HL-60/S4 treated with retinoic acid at 250 ng/mL for 4 days and 3 days (cell line): ENCODE data around the gene FITM2.
"Not testable (repeated sequence)": the region's sequence is repeated elsewhere in the genome, so short reads cannot be mapped to it uniquely, and the experiment has no call there.

Experiments used
- in situ Hi-C: fragments of 300-500 bp; cut with MboI; formaldehyde crosslinking; loops from 2 replicates; pipeline ENCODE4 v1.7.0; 2022; ENCODE audit warnings: low sequenced_read_pairs

FITM2 gene

GRCh38 chr20:44310664-44311639 is at the start of gene FITM2:
TSS of gene FITM2 (minus strand) at chr20:44311202. CDS start at chr20:44311148, 54 bp downstream.
- in situ Hi-C loops: no loop called here

DNA sequence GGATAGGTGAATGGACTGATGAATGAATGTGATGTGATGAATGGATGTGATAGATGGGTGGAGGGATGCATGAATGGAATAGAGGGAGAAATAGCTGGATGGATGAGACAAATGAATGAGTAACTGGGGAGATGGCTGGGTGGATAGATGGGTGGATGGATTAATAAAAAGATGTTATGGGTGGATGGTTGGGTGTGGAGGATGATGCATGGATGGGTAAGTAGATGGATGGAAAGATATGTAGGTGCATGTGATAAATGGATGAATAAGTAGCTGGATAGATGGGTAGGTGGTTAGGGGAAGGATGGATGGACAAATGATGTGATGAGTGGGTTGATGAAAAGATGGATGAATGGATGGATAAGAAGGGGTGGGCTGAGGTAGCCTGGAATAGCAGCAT is 49.2 kb upstream of the FITM2 start:
- in situ Hi-C loops: no loop called here

DNA sequence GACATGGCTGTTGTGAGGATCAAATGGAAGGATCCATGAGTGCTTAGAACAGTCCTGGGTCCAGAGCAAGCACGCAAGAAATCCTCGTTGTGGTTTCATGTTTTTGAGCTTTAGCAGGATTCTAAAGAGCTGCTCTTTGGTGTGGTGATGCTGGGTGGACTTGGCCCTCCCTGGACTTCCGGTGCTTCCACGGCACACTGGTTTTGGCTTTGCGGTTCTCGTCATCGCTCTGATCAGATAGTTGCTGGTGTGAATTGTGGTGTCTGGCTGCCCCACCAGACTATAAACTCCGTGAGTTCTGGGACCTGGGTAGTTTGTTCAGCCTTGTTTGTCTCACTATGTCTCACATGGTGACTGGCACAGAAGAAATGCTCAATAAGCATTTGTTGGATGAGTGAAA is 47.8 kb upstream of the FITM2 start:
- in situ Hi-C loops: no loop called here

DNA sequence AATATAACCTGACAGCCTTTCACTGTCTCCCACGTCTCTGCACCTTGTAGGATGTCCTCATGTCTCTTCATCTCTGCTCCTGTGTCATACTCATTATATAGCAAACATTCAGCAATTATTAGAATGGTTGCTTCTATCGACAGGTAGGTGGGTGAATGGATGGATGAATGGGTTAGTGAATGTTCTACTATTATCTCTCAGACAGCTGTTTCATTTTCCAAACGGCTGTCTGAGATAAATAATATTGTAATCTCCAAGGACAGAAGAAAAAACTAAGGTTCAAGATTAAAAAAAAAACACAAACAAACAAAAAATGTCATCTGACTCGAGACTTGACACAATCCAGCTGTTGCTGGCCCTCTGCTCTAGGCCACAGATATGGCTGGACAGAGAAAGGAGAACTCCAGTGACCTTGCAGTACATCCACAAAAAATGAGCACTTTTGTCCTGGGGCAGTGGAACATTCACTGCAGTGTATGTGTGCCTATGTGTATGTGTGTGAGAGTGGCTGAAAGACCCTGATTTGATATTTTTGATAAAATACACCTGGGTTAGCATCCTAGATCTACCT is 46.6 kb upstream of the FITM2 start:
- in situ Hi-C loops: no loop called here

GRCh38 chr20:44357020-44357419 is 46.0 kb upstream of the FITM2 start:
- in situ Hi-C loops: no loop called here

GRCh38 chr20:44356353-44356723 is 45.3 kb upstream of the FITM2 start:
- in situ Hi-C loops: no loop called here

- in situ Hi-C loops: no loop called here
These were observed 44.7 kb upstream of the FITM2 start, which contains the start of gene HNF4A for GRCh38 chr20:44355498-44356352. TSS of gene HNF4A (plus strand) at chr20:44355699. CDS start at chr20:44355805, 106 bp downstream.

- in situ Hi-C loops: no loop called here
These were observed 44.0 kb upstream of the FITM2 start for GRCh38 chr20:44354979-44355497.

DNA sequence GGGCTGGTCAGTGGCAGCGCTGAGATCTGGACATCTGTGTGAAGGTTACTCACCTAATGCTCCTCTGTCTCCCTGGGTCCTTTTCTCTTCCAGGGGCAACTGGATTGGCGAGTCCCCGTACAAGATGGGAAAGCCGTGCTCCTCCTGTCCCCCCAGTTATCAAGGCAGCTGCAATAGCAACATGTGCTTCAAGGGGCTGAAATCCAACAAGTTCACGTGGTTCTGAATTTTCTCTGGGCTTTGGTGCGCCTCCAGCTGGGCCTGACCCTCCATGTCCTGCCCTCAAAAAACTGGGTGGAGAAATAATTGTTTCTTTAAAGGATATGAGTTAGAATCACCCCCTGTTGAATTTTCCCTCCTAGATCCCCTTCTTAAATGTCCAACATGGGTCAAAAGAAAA is 39.6 kb upstream of the FITM2 start:
- in situ Hi-C loops: no loop called here

- in situ Hi-C loops: no loop called here
These were observed 38.3 kb upstream of the FITM2 start for GRCh38 chr20:44349349-44349748.

DNA sequence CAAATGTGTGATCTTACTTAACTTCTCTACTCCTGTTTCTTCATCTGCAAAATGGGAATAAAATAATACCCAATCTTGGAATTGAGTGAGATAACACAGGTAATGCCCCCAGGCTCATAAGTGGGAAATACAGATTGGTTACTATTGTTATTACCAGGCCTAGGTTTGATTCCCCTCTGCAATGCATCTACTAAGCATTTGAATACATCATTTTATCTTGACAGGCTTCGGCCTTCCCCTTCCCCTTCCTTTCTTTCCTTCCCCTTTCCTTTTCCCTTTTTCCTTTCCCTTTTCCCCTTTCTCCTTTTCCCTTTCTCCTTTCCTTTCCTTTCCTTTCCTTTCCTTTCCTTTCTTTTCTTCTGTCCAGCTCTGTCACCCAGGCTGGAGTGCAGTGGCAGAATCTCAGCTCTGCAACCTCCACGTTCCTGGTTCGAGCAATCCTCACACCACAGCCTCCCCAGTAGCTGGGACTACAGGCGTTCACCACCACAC is 37.2 kb upstream of the FITM2 start:
- in situ Hi-C loops: no loop called here

GRCh38 chr20:44345941-44346340 is 34.9 kb upstream of the FITM2 start:
- in situ Hi-C loops: not testable (repeated sequence)

DNA sequence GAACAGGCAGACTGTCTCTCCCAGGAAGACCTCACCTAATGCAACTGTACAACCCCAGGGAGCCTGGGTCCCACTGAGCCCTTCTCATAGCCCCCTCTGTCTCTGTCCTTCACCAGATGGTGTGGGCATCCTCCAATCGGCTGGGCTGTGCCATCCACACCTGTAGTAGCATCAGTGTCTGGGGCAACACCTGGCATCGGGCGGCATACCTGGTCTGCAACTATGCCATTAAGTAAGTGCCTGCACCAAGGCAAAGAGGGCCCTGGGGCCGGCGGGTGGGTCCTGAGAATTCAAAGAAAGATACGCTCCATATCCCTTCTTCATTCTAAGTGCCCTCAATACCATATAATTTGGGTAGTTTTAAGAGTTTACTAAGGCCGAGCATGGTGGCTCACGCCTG is 34.1 kb upstream of the FITM2 start:
- in situ Hi-C loops: no loop called here

- in situ Hi-C loops: no loop called here
These were observed 33.7 kb upstream of the FITM2 start for GRCh38 chr20:44344723-44345122.

DNA sequence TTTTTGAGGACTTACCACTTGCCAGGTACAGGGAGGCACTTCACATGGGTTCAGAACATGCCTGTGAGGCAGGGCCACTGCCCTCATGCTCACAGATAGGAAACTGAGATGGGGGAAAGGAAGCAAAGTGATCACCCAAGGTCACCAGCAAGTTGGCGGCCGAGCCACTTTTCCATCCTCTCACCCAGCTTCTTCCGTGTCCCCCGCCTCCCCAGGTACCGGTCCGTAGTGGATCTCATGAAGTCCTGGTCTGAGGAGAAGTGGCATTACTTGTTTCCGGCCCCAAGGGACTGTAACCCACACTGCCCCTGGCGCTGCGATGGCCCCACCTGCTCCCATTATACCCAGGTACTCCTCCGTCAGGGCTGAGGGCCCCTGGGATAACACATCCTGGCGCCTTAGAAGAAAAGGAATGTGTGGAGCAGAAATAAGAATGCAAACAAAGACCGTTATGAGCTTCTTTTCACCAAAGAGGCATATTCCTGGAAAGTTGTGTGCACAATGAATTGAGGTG is 32.2 kb upstream of the FITM2 start:
- in situ Hi-C loops: no loop called here

GRCh38 chr20:44342248-44342647 is 31.2 kb upstream of the FITM2 start:
- in situ Hi-C loops: no loop called here

DNA sequence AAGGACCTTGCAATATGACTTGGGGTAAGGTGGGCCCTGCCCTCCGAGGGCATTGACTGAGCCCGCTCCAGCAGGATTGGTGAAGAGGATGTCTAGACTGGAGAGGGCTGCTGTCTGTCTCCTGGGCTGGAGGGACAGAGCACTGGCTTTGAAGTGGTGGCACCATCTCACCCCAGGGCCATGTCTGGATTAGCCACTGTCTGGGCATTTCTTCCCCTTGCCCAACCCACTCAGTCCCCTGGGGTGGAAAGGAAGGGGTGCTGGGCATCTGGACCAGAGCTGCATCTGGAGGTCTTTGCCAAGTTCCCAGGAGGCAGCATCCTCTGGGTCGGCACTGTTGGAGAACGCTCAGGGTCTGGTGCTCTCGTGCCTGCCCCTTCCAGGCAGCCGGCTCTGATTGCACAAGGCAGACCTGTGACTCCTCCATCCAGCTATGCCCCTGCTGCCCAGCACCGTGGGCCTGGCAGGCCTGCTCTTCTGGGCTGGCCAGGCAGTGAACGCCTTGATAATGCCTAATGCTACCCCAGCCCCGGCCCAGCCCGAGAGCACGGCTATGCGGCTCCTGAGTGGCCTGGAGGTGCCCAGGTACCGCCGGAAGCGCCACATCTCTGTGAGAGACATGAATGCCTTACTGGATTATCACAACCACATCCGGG is 25.9 kb upstream of the FITM2 start, which contains the start of gene R3HDML:
Gene R3HDML (plus strand): TSS at position 319 of the 656 bp plus-strand sequence. CDS start 115 bp downstream, at position 434.
- in situ Hi-C loops: no loop called here

DNA sequence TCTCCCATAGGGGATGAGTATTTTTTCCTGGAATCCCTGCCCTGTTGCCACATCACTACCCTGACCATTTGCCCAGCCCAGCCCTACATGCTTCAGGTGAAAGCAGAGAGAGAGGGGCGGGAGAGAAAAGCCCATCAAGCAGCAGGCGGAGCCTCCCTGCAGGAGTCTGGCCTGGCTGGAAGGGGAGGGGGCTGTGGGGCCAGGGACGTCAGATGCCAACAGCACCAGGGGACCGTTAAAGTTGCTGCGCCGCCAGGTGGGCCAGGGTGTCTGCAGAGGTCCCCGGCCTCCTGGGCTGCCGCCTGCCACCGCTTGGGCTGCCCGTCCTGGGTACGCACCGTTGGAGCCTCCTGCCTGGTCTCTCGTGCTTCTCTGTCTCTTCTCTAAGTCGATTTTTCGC is 25.1 kb upstream of the FITM2 start:
- in situ Hi-C loops: no loop called here

DNA sequence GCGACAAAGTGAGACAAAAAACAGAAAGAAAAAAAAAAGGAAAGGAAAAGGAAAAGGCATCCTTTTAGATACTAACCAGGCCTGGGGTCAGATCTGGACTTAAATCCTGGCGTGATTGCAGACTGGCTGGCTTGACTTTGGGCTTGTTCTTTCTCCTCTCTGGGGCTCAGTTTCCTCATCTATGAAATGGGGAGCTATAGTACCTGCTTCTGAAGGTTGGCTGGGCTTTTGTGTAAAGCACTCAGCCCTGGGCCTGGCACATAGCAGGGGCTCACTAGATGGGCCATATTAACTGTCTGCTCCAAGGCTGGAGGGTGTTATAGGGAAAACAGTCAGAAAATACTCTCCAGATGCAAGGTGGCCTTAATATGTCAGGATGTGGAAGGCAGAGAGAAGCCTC is 24.7 kb upstream of the FITM2 start:
- in situ Hi-C loops: no loop called here

DNA sequence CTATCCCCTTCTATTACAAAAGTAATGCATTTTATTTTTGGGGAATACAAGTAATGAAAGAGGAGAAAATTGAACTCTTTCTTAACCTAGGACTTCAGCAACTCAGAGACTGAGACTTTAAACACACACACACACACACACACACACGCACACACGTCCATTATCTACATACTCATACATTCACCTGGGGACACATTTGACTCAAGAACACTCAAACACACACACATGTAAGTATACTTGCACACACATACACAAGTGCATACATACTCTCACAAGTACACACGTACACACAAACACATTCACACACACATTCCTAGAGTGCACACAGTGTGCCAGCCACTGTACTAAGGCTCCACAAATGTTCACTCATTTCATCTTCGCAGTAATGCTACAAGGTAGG is 23.7 kb upstream of the FITM2 start:
- in situ Hi-C loops: no loop called here
